Right lobe of liver (tissue), 6 donors: ENCODE data around the gene HNRNPLL. TPM values are rescaled to one million over a fixed set of nuclear protein-coding genes. Genes with fewer than 3 reads are reported as not detected.

Experiments used
- ATAC-seq, 4 donors: fragments of 200-7000 bp; cut with Tn5 transposase; one replicate each; pipeline ENCODE4 v1.9.1; 2020; ENCODE audit warnings: mild to moderate bottlenecking in 4 of 4, moderate library complexity in 4 of 4
- DNase-seq, 3 donors: peaks; one replicate each; pipeline ENCODE4 v3.0.0-alpha.2; 2020
- H3K27ac ChIP-seq, 3 donors: fragments of 200-600 bp; one replicate each; pipeline ENCODE4 v1.8.0; 2022
- H3K27me3 ChIP-seq, 2 donors: fragments of 200-600 bp; one replicate each; pipeline ENCODE4 v1.8.0; 2022
- H3K36me3 ChIP-seq, 4 donors: fragments of 200-600 bp; sonication (generic) in 1 of 4; one replicate each; pipeline versions ENCODE4 v1.5.1 to v1.8.0; 2017 to 2022; ENCODE audit warnings: control low read depth in 1 of 4
- H3K4me1 ChIP-seq, 4 donors: fragments of 200-600 bp; sonication (generic) in 1 of 4; one replicate each; pipeline versions ENCODE4 v1.5.1 to v1.8.0; 2017 to 2022; ENCODE audit warnings: control low read depth in 1 of 4
- H3K4me3 ChIP-seq, 3 donors: fragments of 200-600 bp; one replicate each; pipeline ENCODE4 v1.8.0; 2022
- H3K9me3 ChIP-seq, 4 donors: fragments of 200-600 bp; sonication (generic) in 1 of 4; one replicate each; pipeline versions ENCODE4 v1.5.1 to v1.8.0; 2017 to 2022; ENCODE audit warnings: control low read depth in 1 of 4
- POLR2A ChIP-seq: fragments of 450-650 bp; IDR thresholded peaks from one replicate; pipeline ENCODE4 v1.6.1; 2017; ENCODE audit warnings: antibody characterized with exemption, mild to moderate bottlenecking
- WGBS: methylation state at CpG from one replicate; pipeline ENCODE4 v1.1.6; 2018; ENCODE audit warnings: low coverage, low lambda C conversion rate; ENCODE audit not compliant: insufficient coverage; ENCODE audit errors: missing lambda C conversion rate; 5-methylcytosine and 5-hydroxymethylcytosine counted together
- intact Hi-C, 2 donors: fragments of 100-400 bp; cut with DNase I; formaldehyde crosslinking; loops; one replicate each; pipeline versions ENCODE4 v1.11.2 to v1.14.1; 2022
- total RNA-seq, 6 experiments: library from RNA; depleted of rRNA in 2 of 6; stranded (reverse); fragments of >200 nt in 2 of 6; fragmentation: NEBNext Ultra II Directional in 3 of 6; extraction: Animal tissue kit (Norgen Biotek cat#: 25700) in 3 of 6; gene quantifications; one replicate each; pipeline versions ENCODE4 v1.1.0 to v1.2.4, GENCODE V29; 2016 to 2023
- TF ChIP-seq, protein P1 (sequence below), 4 donors: fragments of 200-600 bp in 3 of 4; fragments of 450-650 bp in 1 of 4; IDR thresholded peaks; one replicate each; pipeline versions ENCODE4 v1.5.1 to v1.8.0; 2016 to 2022; ENCODE audit warnings: antibody characterized with exemption in 4 of 4, mild to moderate bottlenecking in 2 of 4
- donor health status: DM: no; HTN: yes; CAD: no.
- donor health status: DM: no; HTN: no; CAD: no.
- donor health status: DM: no; HTN: no; CAD: no.
- donor health status: DM: no; HTN: yes; CAD: no.
- donor health status: DM: no; HTN: yes; CAD: no.

The HNRNPLL gene
- total RNA-seq, 6 experiments from 2014 or later: 9.2 to 15.9 (median 13.9) TPM

DNA sequence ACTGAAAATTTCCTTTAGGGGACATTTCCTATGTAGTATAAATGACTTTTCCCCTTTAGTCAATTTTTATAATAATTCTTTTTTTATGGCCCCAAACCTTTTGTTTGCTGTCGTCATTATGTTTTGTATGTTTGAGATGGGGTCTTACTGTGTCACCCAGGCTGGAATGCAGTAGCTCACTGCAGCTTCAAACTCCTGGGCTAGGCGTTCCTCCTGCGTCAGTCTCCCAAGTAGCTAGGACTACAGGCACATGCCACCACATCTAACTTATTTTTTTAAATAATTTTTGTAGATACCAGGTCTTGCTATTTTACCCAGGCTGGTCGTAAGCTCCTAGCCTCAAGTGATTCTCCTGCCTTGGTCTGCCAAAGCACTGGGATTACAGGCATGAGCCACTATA, 32.4 kb upstream of the HNRNPLL start:
- H3K36me3 ChIP-seq: no peaks in the 10 kb centered on the region
- no peaks in the 10 kb centered on the region for H3K9me3 ChIP-seq
- H3K4me3 ChIP-seq: no peak overlapping the region
- TF ChIP-seq, protein P1, sequence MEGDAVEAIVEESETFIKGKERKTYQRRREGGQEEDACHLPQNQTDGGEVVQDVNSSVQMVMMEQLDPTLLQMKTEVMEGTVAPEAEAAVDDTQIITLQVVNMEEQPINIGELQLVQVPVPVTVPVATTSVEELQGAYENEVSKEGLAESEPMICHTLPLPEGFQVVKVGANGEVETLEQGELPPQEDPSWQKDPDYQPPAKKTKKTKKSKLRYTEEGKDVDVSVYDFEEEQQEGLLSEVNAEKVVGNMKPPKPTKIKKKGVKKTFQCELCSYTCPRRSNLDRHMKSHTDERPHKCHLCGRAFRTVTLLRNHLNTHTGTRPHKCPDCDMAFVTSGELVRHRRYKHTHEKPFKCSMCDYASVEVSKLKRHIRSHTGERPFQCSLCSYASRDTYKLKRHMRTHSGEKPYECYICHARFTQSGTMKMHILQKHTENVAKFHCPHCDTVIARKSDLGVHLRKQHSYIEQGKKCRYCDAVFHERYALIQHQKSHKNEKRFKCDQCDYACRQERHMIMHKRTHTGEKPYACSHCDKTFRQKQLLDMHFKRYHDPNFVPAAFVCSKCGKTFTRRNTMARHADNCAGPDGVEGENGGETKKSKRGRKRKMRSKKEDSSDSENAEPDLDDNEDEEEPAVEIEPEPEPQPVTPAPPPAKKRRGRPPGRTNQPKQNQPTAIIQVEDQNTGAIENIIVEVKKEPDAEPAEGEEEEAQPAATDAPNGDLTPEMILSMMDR (IDR thresholded peaks at IDR 0.05): no peak
- TF ChIP-seq POLR2A: no peak
- no peak overlapping the region for H3K27ac ChIP-seq
- ATAC-seq (no peak), DNase-seq (no peak)
- intact Hi-C loops: no loop called here
- 83% methylated on average over 4 of the region's 4 CpGs for WGBS
- H3K27me3 ChIP-seq: no peaks in the 10 kb centered on the region
- no peaks in the 10 kb centered on the region for H3K4me1 ChIP-seq

DNA sequence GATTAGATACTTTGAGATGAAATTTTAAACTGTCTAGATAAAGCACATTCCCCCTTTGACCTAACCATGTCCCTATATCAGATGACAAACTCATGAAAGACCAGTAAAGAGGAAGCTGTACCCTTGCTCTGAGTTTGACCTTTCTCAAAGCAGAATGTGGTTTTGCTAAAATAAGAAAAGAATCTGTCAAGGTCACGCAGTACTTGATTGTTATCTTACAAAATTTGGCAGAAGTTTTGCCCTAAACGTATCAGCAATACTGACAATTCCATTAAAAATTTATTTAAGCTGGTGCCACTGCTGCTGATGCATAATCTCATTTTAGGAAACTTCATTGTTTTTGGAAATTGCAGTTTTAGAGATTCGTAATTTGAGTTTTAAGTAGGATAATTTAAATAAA, 32.0 kb upstream of the HNRNPLL start:
- Histone ChIP-seq H3K4me1 (no peaks in the 10 kb centered on the region), H3K27ac (no peak overlapping the region), H3K36me3 (no peaks in the 10 kb centered on the region), H3K27me3 (no peaks in the 10 kb centered on the region), H3K9me3 (no peaks in the 10 kb centered on the region), H3K4me3 (no peak overlapping the region)
- WGBS: 43% methylated on average over 3 of the region's 3 CpGs
- intact Hi-C loops: no loop called here
- ATAC-seq (no peak), DNase-seq (no peak)
- TF ChIP-seq POLR2A: no peak
- TF ChIP-seq, protein P1 (IDR thresholded peaks at IDR 0.05): no peak

DNA sequence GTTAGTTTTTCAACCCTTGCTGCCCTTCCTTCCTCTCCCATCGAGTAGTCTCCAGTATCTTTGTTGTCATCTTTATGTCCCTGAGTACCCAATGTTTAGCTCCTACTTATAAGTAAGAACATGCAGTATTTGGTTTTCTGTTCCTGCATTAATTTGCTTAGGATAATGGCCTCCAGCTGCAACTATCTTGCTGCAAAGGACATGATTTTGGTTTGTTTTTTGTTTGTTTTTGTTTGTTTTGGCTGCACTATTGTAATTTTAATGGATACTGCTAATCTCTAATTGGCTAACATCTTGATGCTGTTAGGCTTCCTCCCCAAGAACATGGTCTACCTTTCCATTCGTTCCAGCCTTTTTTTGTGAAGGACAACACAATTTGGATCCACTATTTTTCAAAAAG, 31.2 kb upstream of the HNRNPLL start:
- no peaks in the 10 kb centered on the region for H3K9me3 ChIP-seq
- no peaks in the 10 kb centered on the region for H3K4me1 ChIP-seq
- H3K27me3 ChIP-seq: no peaks in the 10 kb centered on the region
- H3K4me3 ChIP-seq: no peak overlapping the region
- DNase-seq: no peak
- WGBS: 27% methylated on average over 2 of the region's 2 CpGs
- H3K27ac ChIP-seq: no peak overlapping the region
- no peak for ATAC-seq
- no peaks in the 10 kb centered on the region for H3K36me3 ChIP-seq
- intact Hi-C loops: no loop called here
- TF ChIP-seq POLR2A: no peak
- TF ChIP-seq, protein P1 (IDR thresholded peaks at IDR 0.05): no peak

DNA sequence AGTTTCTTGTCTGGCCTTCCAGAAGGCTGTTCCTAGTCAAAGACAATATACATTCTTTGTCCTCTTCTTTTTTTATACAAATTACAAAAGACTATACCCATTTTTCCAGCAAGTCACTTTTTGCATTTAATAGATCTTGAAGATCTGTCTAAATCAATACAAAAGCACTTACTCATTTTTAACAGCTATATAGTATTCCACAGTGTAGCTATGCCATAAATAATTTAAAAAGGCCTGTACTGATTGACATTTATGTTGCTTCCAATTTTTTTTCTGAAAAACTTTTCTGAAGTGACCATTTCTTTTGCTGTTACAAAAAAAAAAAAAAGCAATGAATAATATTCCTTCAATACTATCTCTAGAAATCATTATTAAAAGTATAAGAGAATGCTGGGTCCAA, 30.3 kb upstream of the HNRNPLL start:
- Histone ChIP-seq H3K4me1 (no peaks in the 10 kb centered on the region), H3K27ac (no peak overlapping the region), H3K36me3 (no peaks in the 10 kb centered on the region), H3K9me3 (no peaks in the 10 kb centered on the region), H3K4me3 (no peak overlapping the region), H3K27me3 (no peaks in the 10 kb centered on the region)
- ATAC-seq (no peak), DNase-seq (no peak)
- TF ChIP-seq, protein P1 (IDR thresholded peaks at IDR 0.05): no peak
- no peak for TF ChIP-seq POLR2A
- intact Hi-C loops: no loop called here

DNA sequence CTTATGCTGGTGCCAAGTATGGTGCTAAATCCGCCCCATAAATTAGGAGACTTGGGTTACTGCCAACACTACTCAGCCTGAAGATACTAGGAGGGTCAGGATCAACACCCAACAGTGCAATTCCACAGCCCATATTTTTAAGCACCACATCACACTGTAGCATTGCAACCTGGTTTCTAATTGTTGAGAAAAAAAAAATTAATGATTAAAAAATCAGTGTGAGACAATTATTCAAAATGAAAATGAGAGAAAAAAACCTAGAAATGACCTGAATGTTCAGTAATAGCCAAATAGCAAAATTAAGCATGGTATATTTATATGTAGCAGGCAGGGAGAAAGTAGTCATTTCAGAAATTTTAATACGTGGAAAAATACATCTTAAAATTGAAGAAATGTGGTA, 29.2 kb upstream of the HNRNPLL start:
- TF ChIP-seq, protein P1 (IDR thresholded peaks at IDR 0.05): no peak
- no peak for TF ChIP-seq POLR2A
- DNase-seq (no peak), ATAC-seq (no peak)
- WGBS: 69% methylated on average over 2 of the region's 2 CpGs
- intact Hi-C loops: no loop called here
- Histone ChIP-seq H3K27me3 (no peaks in the 10 kb centered on the region), H3K4me1 (no peaks in the 10 kb centered on the region), H3K27ac (no peak overlapping the region), H3K36me3 (no peaks in the 10 kb centered on the region), H3K9me3 (no peaks in the 10 kb centered on the region), H3K4me3 (no peak overlapping the region)
